ENCODE results near the gene CA10. TPM values are rescaled to one million over a fixed set of nuclear protein-coding genes. Genes with fewer than 3 reads are reported as not detected.

Gene CA10
- polyA plus RNA-seq: 0.80 to 2.9 TPM (median 2.2 TPM) in 3 replicates
- not detected for polyA plus RNA-seq (2011; ENCODE audit: low read depth)
- 1.5 and 2.2 TPM in 2 replicates for polyA plus RNA-seq (2011; cell fraction: cytosol; rRNA removed)
- polyA plus RNA-seq (2011; cell fraction: nucleus; rRNA removed): 1.6 TPM in 2 replicates
- 1.7 TPM in 1 of 2 replicates, not detected in the other for polyA plus RNA-seq (2012; ENCODE audit: low replicate concordance)
- 0.63 to 8.3 TPM (median 2.6 TPM) in 3 replicates for polyA minus RNA-seq
- 1.5 TPM for polyA minus RNA-seq (2011; cell fraction: cytosol; rRNA and poly(A)+ RNA removed)
- 1.7 and 3.3 TPM in 2 replicates for polyA minus RNA-seq (2011; cell fraction: nucleus; rRNA and poly(A)+ RNA removed)

- no peaks in the 10 kb centered on the region for H3K9me3 ChIP-seq (ENCODE audit: control insufficient read depth, low read depth, low read length)
- DNase-seq (ENCODE audit: low read depth, low spot score) (no peak), FAIRE-seq (no peak)
- no peaks in the 10 kb centered on the region for H3K79me2 ChIP-seq (ENCODE audit: control insufficient read depth, insufficient read depth, low read length)
- peaks cover 25% of the 10 kb centered on the region for H3K27me3 ChIP-seq (ENCODE audit: control insufficient read depth, extremely low read depth, insufficient read depth, low read length)
- peaks cover 32% of the 10 kb centered on the region for H3K4me1 ChIP-seq (ENCODE audit: control insufficient read depth, extremely low read depth, insufficient read depth, low read length)
- TF ChIP-seq CTCF (optimal IDR thresholded peaks at IDR 0.05 in 1 of 3, IDR thresholded peaks at IDR 0.05 in 1 of 3, conservative IDR thresholded peaks at IDR 0.05 in 1 of 3; ENCODE audit: extremely low read depth in 1 of 3, insufficient read depth in 2 of 3, low read length in 3 of 3) (peak in 1 of 3 experiments; percentile 58), EZH2 (IDR thresholded peaks at IDR 0.05; ENCODE audit: low read length) (no peak)
- dilution Hi-C loops (cut with MboI; ENCODE audit: extremely low pct_ligation_motif_present, low sequenced_read_pairs): no loop called here
- no peaks in the 10 kb centered on the region for H3K9me1 ChIP-seq (ENCODE audit: control insufficient read depth, extremely low read depth, insufficient read depth, low read length)
- H4K20me1 ChIP-seq (ENCODE audit: control insufficient read depth, extremely low read depth, insufficient read depth, low read length): no peaks in the 10 kb centered on the region
- peak within 1 kb of the TSS; percentile 79 for H2AFZ ChIP-seq (ENCODE audit: control insufficient read depth, low read length)
- H3K27ac ChIP-seq (ENCODE audit: control insufficient read depth, insufficient read depth, low read length): no peak within 1 kb of the TSS
- peak within 1 kb of the TSS; percentile 33 for H3K9ac ChIP-seq (ENCODE audit: control insufficient read depth, extremely low read depth, insufficient read depth, low read length)
- peak within 1 kb of the TSS; percentile 40 to 76 (median 64) for H3K4me3 ChIP-seq (ENCODE audit: control insufficient read depth in 2 of 3, extremely low read depth in 1 of 3, insufficient read depth in 2 of 3, low read depth in 1 of 3, low read length in 3 of 3)
- no peaks in the 10 kb centered on the region for H3K36me3 ChIP-seq (ENCODE audit: control insufficient read depth in 2 of 2, extremely low read depth in 1 of 2, insufficient read depth in 2 of 2, low read length in 2 of 2)
- H3K4me2 ChIP-seq (ENCODE audit: control insufficient read depth, extremely low read depth, insufficient read depth, low read depth, low read length): peak within 1 kb of the TSS; percentile 82
Measured at GRCh38 chr17:52158450-52159042, at the start of gene CA10. TSS of gene CA10 (minus strand) at chr17:52158714.

GRCh38 chr17:52207796-52208195 lies 49.3 kb upstream of the CA10 start:
- TF ChIP-seq CTCF (optimal IDR thresholded peaks at IDR 0.05 in 1 of 3, IDR thresholded peaks at IDR 0.05 in 1 of 3, conservative IDR thresholded peaks at IDR 0.05 in 1 of 3; ENCODE audit: extremely low read depth in 1 of 3, insufficient read depth in 2 of 3, low read length in 3 of 3) (no peak), EZH2 (IDR thresholded peaks at IDR 0.05; ENCODE audit: low read length) (no peak)
- Histone ChIP-seq H2AFZ (ENCODE audit: control insufficient read depth, low read length) (no peak overlapping the region), H4K20me1 (ENCODE audit: control insufficient read depth, extremely low read depth, insufficient read depth, low read length) (no peaks in the 10 kb centered on the region), H3K79me2 (ENCODE audit: control insufficient read depth, insufficient read depth, low read length) (no peaks in the 10 kb centered on the region), H3K27me3 (ENCODE audit: control insufficient read depth, extremely low read depth, insufficient read depth, low read length) (no peaks in the 10 kb centered on the region), H3K36me3 (ENCODE audit: control insufficient read depth in 2 of 2, extremely low read depth in 1 of 2, insufficient read depth in 2 of 2, low read length in 2 of 2) (no peaks in the 10 kb centered on the region), H3K4me2 (ENCODE audit: control insufficient read depth, extremely low read depth, insufficient read depth, low read depth, low read length) (no peak overlapping the region), H3K9ac (ENCODE audit: control insufficient read depth, extremely low read depth, insufficient read depth, low read length) (no peak overlapping the region), H3K4me3 (ENCODE audit: control insufficient read depth in 2 of 3, extremely low read depth in 1 of 3, insufficient read depth in 2 of 3, low read depth in 1 of 3, low read length in 3 of 3) (no peak overlapping the region), H3K4me1 (ENCODE audit: control insufficient read depth, extremely low read depth, insufficient read depth, low read length) (no peaks in the 10 kb centered on the region), H3K9me1 (ENCODE audit: control insufficient read depth, extremely low read depth, insufficient read depth, low read length) (no peaks in the 10 kb centered on the region), H3K27ac (ENCODE audit: control insufficient read depth, insufficient read depth, low read length) (no peak overlapping the region), H3K9me3 (ENCODE audit: control insufficient read depth, low read depth, low read length) (no peaks in the 10 kb centered on the region)
- no peak for DNase-seq (ENCODE audit: low read depth, low spot score)
- FAIRE-seq: no peak
- dilution Hi-C loops (cut with MboI; ENCODE audit: extremely low pct_ligation_motif_present, low sequenced_read_pairs): no loop called here

Data from keratinocyte (primary cell).